Activated CD4-positive, CD25-positive, alpha-beta regulatory T cell treated with anti-CD3 and anti-CD28 coated beads, Interleukin-2, amount 50 U/mL, for 24 hours (primary cell): ENCODE data around the gene TUBB4B.

Experiments
- ATAC-seq, 2 donors: fragments of 150-1000 bp; cut with Tn5 transposase; one replicate each; pipeline ENCODE4 v1.10.0; 2021; ENCODE audit warnings: mild to moderate bottlenecking in 1 of 2, moderate library complexity in 1 of 2

The TUBB4B gene

GRCh38 chr9:137226338-137227053, 14.6 kb upstream of the TUBB4B start:
- no peak for ATAC-seq

DNA sequence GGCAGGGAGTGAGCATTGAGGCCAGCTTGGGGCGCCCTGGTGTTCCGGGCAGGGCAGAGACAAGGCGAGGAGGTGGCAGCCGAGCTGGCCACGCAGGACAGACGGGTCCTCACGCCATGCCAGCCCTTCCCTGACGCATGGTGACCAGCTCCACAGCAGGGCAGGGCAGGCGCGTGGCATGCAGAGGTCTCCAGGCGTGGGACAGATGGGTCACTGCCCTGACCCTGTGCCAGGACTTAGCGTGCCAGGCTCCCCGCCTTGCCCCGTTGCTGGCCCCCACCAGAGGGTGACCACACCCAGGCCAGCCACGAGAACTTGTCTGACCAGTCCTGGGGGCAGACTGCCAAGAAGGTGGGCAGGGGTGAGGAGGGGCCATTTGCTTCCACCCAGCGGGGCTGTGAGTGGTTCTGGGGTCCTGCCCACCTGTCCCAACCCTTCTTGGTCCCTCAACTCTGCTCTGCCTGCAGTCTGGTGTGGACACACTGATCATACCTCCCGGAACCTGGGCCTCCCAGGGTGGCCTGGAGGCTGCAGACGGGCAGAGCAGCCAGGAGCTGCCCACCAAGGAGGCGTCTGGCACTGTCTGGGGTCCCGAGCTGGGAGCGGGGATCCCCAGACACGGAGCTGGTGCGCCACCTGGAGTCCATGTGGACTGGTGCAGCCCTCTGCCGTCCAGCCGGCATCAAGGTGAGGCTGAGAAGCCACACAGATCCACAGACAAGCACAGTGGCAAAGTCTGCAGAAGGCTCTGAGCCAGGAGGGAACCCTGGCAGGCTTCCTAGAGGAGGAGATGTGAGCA, 13.8 kb upstream of the TUBB4B start, which contains the start of gene RNF224:
TSS of gene RNF224 (plus strand) at position 449 of the 799 bp plus-strand sequence. CDS start 834 bp downstream, outside the sequence.
- ATAC-seq: peak; percentile 30 to 33

- no peak for ATAC-seq
These were observed 13.1 kb upstream of the TUBB4B start for GRCh38 chr9:137227853-137228505.

DNA sequence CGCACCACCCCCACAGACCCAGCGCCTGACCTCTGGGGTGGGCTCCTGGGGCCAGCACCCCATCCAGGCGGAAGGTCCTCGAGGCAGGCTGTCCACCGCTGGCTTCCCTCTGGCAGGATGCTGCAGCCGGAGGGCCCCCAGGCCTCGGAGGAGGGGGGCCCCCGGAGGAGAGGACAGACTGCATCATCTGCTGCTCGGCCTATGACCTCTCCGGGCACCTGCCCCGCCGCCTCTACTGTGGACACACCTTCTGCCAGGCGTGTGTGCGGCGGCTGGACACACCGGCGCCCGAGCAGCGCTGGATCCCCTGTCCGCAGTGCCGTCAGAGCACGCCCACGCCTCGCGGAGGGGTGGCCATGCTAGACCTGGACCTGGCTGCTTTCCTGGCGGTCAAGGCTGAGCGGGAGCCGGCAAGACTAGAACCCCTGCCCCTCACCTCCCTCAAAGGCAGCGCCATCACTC, 12.6 kb upstream of the TUBB4B start:
- ATAC-seq: no peak

GRCh38 chr9:137228968-137229896, 11.9 kb upstream of the TUBB4B start:
- no peak for ATAC-seq

DNA sequence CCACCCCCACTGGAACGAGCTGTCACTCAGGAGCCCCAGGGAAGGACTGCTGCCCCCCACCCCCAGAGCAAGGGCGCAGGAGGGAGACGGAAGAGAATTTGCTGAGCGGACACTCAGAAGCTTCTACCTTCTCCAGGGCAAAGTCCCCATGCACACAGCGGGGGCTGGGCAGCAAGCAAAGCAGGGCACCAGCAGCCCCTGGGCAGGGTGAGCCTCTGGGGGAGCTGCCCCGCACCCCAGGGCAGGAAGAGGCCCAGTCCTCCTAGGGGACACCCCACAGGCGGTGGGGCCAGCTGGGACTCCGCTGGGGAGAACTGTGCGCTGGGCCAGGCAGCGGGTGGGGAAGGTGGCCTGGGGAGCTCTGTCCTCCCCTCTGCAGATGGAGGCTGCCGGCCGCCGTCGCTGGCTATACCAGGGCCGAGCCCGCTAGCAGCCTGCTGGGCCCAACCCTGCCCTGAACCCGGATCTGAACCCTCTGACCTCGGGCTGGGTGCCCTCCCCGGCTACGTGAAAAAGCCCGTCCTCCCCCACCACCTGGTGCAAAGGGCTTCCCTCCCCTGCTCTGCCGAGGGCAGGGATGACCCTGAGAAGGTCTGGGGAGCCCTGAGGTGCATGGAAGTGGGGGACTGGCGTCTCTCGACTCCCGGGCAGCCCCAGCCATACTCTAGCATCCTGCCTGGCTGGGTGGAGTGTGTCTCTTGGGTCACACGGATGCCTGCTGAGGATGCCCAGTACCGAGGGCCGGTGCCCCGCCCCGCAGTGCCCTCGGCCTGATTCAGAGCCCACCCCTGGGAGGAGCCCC, 11.0 kb upstream of the TUBB4B start:
- no peak for ATAC-seq

DNA sequence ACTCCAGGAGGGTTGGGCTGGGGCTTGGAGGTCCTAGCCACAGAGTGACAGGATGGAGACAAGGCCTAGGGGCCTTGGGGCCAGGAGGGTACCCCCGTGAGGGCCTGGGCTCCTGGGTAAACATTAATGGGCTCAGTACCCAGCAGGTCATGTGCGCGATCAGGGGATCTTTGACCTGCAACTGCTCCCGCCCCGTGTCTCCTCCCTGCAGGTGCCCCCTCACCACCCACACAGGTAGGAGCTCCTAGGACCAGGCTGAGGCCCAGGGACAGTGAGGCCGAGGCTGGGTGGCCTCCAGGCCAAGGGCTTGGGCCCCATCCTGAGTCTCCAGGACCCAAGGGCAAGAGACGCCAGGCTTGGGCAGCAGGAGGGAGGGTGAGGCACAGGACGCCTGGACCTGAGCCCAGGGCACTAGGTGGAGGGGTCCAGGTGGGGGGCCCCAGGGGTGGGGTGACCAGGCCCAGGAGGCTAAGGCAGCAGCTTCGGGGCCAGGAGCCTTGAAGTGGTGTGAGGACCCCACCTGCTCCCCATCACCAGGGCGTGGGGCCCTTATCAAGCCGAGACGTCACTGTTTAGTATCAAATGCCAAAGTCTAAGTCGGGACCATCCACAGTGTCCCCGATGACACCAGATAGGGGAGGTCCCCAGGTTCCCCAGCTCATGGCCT, 10.2 kb upstream of the TUBB4B start, which contains the start of gene SLC34A3:
TSS of gene SLC34A3 (plus strand) at position 197 of the 667 bp plus-strand sequence. CDS start 802 bp downstream, outside the sequence.
- no peak for ATAC-seq

GRCh38 chr9:137231372-137232039, 9.6 kb upstream of the TUBB4B start:
- ATAC-seq: no peak

- ATAC-seq: no peak
These were observed 9.0 kb upstream of the TUBB4B start for GRCh38 chr9:137232101-137232500.

GRCh38 chr9:137232510-137232909, 8.6 kb upstream of the TUBB4B start:
- no peak for ATAC-seq

GRCh38 chr9:137233143-137233980, 7.7 kb upstream of the TUBB4B start:
- no peak for ATAC-seq

GRCh38 chr9:137234055-137234697, 6.9 kb upstream of the TUBB4B start:
- ATAC-seq: no peak

GRCh38 chr9:137234758-137235423, 6.2 kb upstream of the TUBB4B start:
- no peak for ATAC-seq

DNA sequence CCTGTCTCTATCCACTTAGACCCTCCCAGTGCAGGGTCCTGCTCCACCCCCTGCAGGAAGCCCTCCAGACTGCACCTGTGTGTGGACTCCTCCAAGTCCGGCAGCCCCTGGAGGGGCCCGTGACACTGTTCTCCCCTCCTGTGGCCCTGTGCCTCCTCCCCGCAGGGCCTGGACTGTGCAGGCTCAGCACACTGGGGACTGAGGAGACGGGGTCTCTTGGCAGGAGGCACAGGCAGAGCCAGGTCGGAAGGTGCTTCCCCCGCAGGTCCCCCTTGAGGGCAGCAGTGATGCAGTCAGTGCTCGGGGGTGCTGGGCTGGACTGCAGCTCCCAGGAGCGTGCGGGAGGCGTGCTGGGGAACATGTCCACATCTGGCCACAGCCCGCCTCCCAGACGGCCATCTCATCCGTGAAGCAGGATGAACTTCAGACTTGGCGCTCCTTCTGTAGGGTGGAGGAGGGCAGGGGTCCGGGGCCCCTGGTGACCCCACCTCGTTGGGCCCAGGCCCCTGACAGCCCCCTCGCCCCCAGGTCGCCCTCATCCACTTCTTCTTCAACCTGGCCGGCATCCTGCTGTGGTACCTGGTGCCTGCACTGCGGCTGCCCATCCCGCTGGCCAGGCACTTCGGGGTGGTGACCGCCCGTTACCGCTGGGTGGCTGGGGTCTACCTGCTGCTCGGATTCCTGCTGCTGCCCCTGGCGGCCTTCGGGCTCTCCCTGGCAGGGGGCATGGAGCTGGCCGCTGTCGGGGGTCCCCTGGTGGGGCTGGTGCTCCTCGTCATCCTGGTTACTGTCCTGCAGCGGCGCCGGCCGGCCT, 5.5 kb upstream of the TUBB4B start:
- ATAC-seq: no peak

DNA sequence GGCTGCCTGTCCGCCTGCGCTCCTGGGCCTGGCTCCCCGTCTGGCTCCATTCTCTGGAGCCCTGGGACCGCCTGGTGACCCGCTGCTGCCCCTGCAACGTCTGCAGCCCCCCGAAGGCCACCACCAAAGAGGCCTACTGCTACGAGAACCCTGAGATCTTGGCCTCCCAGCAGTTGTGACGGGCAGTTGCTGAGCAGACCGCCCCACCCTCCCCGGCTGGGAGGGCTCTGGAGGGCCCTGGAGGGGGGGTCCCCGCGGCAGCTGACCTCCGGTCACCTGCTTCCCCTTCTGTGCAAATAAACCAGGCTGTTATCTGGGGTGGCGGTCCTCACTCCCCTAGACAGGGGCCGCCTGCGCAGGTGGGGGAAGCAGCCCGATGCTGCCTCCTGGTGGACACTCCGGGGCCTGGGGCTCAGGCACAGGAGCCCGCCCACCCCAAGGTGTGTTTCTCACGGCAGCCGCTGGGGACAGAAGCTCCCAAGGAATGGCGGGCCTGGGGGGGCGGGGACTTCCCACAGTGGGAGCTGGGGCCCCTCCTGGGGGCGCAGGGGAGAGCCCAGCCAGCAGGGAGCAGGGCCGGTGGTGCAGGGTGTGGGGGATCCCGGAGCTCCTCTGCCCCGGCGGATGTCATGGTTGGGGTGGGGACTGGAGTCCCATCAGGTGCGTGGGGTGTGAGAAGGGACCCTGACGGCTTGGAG, 4.7 kb upstream of the TUBB4B start:
- peak; percentile 25 to 27 for ATAC-seq

- ATAC-seq: no peak
These were observed 4.1 kb upstream of the TUBB4B start for GRCh38 chr9:137236936-137237421.
